AG04450 (cell line): ENCODE data around the gene ZFYVE28. TPM values are rescaled to one million over a fixed set of nuclear protein-coding genes. Genes with fewer than 3 reads are reported as not detected.

ENCODE experiments used
- CTCF ChIA-PET: fragments of 300-600, 350-600 bp; formaldehyde crosslinking; extraction: SDS; loops from one replicate; lab custom pipeline; 2022; ENCODE audit warnings: antibody characterized with exemption, inconsistent platforms; lab: Charles Lee
- POLR2A ChIA-PET: fragments of 350-600 bp; formaldehyde crosslinking; extraction: SDS; loops from one replicate; lab custom pipeline; 2021; ENCODE audit warnings: antibody characterized with exemption, inconsistent platforms; lab: Yijun Ruan, JAX
- DNase-seq: peaks from one replicate; pipeline ENCODE4 v3.0.0-alpha.2; 2011; ENCODE audit warnings: low read depth, low spot score
- H3K27ac ChIP-seq: one replicate; pipeline ENCODE4 v1.5.1; 2012; ENCODE audit warnings: low read depth, low read length, control low read depth
- H3K27me3 ChIP-seq: one replicate; pipeline ENCODE4 v1.6.0; 2012; ENCODE audit warnings: low read length; ENCODE audit not compliant: control insufficient read depth, insufficient read depth
- H3K4me3 ChIP-seq: 2 replicates; pipeline ENCODE4 v1.5.1; 2011; ENCODE audit warnings: mild to moderate bottlenecking, low read depth, low read length, control low read depth
- H3K9me3 ChIP-seq: 2 replicates; pipeline ENCODE4 v1.5.1; 2012; ENCODE audit warnings: low read length; ENCODE audit not compliant: control insufficient read depth, insufficient read depth
- polyA plus RNA-seq: library from polyadenylated mRNA; depleted of rRNA; stranded (reverse); fragments of >200 nt; gene quantifications from 2 replicates; pipeline ENCODE4 v1.2.3, GENCODE V29; 2011; rRNA removed
- small RNA-seq: library from RNA; depleted of rRNA; stranded (forward); fragments of <200 nt; gene quantifications from one replicate; pipeline ENCODE3, GENCODE V24; 2012; ENCODE audit warnings: low read depth; ENCODE audit not compliant: insufficient read length
- TF ChIP-seq, protein P1 (sequence below): IDR thresholded peaks from 2 replicates; pipeline ENCODE4 v1.5.1; 2011; ENCODE audit warnings: low read depth, low read length, control low read depth, inconsistent platforms

Gene ZFYVE28
- polyA plus RNA-seq, 1 experiment: 2.2 TPM

DNA sequence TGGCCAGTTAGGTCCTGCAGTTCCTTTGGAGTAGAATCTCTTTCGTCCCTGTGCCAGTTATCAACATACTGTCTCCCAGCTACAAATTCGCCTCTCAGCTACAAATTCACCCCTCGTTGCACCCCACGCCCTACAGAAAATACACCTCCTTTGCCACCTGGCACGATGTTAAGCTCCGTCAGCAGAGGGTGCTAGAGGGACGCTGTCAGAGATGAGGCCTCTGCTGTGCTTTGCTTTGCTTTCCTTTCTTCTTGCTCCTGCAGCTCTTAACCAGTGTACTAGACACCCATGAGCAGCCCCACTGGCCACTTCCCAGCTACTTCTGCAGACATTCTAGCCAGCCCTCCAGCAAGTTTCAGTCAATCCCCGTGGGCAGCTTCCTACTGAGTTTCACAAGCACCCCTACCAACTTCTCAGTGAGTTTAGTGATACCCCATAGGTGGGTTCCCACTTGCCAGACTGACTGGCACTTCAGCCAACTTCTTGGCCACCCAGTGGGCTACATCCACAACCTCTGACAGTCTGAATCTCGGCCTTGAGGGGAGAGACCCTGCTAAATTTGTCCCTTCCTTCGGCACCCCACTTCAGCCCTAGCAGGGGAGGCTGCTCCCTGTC is 198.3 kb downstream of the ZFYVE28 start:
- DNase-seq: peak; percentile 30
- TF ChIP-seq, protein P1, sequence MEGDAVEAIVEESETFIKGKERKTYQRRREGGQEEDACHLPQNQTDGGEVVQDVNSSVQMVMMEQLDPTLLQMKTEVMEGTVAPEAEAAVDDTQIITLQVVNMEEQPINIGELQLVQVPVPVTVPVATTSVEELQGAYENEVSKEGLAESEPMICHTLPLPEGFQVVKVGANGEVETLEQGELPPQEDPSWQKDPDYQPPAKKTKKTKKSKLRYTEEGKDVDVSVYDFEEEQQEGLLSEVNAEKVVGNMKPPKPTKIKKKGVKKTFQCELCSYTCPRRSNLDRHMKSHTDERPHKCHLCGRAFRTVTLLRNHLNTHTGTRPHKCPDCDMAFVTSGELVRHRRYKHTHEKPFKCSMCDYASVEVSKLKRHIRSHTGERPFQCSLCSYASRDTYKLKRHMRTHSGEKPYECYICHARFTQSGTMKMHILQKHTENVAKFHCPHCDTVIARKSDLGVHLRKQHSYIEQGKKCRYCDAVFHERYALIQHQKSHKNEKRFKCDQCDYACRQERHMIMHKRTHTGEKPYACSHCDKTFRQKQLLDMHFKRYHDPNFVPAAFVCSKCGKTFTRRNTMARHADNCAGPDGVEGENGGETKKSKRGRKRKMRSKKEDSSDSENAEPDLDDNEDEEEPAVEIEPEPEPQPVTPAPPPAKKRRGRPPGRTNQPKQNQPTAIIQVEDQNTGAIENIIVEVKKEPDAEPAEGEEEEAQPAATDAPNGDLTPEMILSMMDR: peak; percentile 98
- Histone ChIP-seq H3K9me3 (no peaks in the 10 kb centered on the region), H3K27ac (no peak overlapping the region), H3K27me3 (no peaks in the 10 kb centered on the region), H3K4me3 (no peak overlapping the region)
- ChIA-PET CTCF (interaction anchor here (0.6 to 2.9 kb wide), 33 partner anchors 9 to 775 kb away, joined by 3 to 24 read pairs (median 4); partner anchors contain the start of genes HAUS3 and POLN), POLR2A (no interaction called here)

Small RNA genes lying within 50 kb of the gene (small RNA-seq; reads per million reads assigned to genes)
- gene COX6B1P5: not detected

Other genes starting within 250 kb of the ZFYVE28 start
- gene HAUS3, start 176.5 kb downstream of the ZFYVE28 start, polyA plus RNA-seq: 3.1 and 6.0 TPM in 2 replicates
- gene POLN, start 176.5 kb downstream of the ZFYVE28 start, polyA plus RNA-seq: 0.35 and 0.42 TPM in 2 replicates
- gene MXD4, start 156.5 kb downstream of the ZFYVE28 start, polyA plus RNA-seq: 46.0 and 59.5 TPM in 2 replicates
- gene CFAP99, start 310 bp upstream of the ZFYVE28 start, polyA plus RNA-seq: not detected in 2 replicates
- gene RNF4, start 50.5 kb upstream of the ZFYVE28 start, polyA plus RNA-seq: 83.1 and 95.4 TPM in 2 replicates
- gene FAM193A, start 118.0 kb upstream of the ZFYVE28 start, polyA plus RNA-seq: 5.9 and 7.8 TPM in 2 replicates